ENCODE results near the gene SNRPD3.

Gene SNRPD3

DNA sequence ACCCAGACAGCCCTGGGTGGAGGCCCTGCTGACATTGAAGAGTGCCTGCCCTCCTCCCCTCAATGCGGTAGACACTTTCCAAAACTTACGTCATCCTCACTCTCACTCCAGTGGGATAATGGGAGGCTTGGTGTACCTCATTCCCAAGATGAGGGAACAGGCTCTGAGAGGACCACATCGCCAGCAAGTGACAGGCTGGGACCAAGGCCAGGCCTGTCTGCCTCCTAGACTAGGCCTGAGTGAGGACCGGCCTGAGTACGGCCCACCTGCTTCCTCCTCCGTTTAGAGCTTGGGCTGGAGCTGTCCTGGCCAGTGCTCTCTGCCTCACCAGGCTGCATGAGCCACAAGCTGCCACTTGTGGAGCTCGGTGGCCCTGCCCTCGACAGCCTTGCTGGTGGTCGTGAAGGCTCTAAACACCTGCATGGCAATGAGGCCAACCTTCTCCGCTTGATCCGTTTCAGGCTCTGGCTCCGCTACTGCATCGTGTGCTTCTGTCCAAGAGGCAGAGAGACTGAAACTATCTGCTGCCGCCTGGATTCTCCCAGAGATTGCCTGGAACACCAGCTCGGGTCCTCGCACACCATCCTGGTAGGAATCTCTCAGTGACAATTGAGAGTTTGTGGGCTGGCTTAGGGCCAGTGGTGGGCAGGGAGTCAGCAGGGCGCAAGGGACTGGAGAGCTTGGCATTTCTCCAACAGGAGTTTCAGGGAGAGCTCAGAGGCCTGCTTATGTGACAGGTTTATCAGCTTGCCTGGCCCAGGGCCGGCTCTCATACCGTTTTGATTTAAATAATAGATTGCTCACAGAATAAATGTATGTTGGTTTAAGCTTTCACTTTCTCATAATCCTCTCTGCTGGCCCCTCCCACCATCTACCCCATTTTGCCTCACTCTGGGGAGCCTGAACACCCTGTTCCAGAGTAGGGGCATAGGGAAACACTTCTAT, 27.7 kb downstream of the SNRPD3 start:
- Histone ChIP-seq H3K36me3 (ENCODE audit: control insufficient read depth, insufficient read depth, low read length) (no peaks in the 10 kb centered on the region), H3K4me3 (replicated peaks; ENCODE audit: low read depth, low read length) (no peak overlapping the region), H3K27me3 (replicated peaks; ENCODE audit: control insufficient read depth, insufficient read depth, low read length) (no peaks in the 10 kb centered on the region)
- TF ChIP-seq, protein P1, sequence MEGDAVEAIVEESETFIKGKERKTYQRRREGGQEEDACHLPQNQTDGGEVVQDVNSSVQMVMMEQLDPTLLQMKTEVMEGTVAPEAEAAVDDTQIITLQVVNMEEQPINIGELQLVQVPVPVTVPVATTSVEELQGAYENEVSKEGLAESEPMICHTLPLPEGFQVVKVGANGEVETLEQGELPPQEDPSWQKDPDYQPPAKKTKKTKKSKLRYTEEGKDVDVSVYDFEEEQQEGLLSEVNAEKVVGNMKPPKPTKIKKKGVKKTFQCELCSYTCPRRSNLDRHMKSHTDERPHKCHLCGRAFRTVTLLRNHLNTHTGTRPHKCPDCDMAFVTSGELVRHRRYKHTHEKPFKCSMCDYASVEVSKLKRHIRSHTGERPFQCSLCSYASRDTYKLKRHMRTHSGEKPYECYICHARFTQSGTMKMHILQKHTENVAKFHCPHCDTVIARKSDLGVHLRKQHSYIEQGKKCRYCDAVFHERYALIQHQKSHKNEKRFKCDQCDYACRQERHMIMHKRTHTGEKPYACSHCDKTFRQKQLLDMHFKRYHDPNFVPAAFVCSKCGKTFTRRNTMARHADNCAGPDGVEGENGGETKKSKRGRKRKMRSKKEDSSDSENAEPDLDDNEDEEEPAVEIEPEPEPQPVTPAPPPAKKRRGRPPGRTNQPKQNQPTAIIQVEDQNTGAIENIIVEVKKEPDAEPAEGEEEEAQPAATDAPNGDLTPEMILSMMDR (IDR thresholded peaks at IDR 0.05; ENCODE audit: insufficient read depth, low read length, poor library complexity, severe bottlenecking) = no peak
- no peak for DNase-seq (ENCODE audit: extremely low read depth, insufficient read length)

DNA sequence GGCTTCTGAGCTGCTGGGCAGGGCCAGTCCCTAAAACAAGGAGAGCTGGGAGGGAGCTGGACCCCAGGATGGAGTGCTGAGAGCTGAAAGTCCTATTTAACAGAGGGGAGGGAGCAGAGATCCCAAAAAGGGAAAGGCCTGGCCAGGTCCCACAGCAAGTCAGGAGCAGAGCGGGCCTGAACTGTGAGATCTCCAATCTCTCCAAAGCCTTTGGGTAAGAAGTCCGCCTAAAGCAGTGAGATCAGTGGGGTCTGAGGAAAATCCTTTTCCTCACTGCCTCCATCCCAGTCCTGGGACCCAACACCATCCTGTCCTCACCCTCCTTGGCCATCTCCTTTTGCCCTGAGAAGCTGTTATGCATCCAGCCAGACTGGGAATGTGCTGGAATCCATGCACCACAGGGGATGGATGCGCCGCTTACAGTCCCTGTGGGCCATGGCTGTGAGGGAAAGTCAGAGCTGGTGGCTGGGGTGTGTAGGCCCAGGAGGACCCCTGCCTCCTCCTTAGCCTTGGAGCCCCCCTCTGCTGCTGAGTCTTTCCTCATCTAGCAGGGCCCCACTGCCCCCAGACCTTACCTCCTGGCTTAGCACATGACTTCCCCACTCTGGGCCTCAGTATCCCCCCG, 28.5 kb downstream of the SNRPD3 start:
- H3K27me3 ChIP-seq (replicated peaks; ENCODE audit: control insufficient read depth, insufficient read depth, low read length) = no peaks in the 10 kb centered on the region
- no peak for DNase-seq (ENCODE audit: extremely low read depth, insufficient read length)
- H3K4me3 ChIP-seq (replicated peaks; ENCODE audit: low read depth, low read length) = no peak overlapping the region
- TF ChIP-seq, protein P1 (IDR thresholded peaks at IDR 0.05; ENCODE audit: insufficient read depth, low read length, poor library complexity, severe bottlenecking) = no peak
- H3K36me3 ChIP-seq (ENCODE audit: control insufficient read depth, insufficient read depth, low read length) = no peaks in the 10 kb centered on the region

DNA sequence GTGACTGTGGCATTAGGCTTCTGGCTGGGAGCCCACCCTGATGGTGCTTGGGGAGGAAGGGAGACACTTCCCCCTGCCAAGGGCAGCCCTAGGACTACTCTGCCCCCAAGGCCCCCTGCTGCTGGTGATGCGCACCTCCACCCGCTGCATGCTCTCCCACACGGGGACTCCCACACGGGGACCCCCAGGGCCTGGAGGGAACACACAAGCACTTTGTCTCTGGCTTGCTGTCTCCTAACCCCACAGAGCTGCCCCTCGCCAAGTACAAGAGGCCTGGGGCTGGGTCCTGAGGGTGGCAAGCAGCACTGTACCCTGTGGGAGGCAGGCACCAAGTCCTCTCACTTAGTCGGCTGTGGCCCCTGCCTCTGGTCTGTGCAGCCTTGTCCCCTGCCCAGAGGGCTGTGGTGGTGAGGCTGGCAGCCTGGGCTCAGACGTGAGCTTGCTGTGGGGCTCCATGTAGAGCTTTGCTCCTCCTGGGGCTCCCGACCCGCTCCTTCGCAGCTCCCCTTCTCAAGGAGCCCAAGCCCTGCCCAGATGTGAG, 29.1 kb downstream of the SNRPD3 start:
- TF ChIP-seq, protein P1 (IDR thresholded peaks at IDR 0.05; ENCODE audit: insufficient read depth, low read length, poor library complexity, severe bottlenecking) = no peak
- Histone ChIP-seq H3K27me3 (replicated peaks; ENCODE audit: control insufficient read depth, insufficient read depth, low read length) (no peaks in the 10 kb centered on the region), H3K4me3 (replicated peaks; ENCODE audit: low read depth, low read length) (no peak overlapping the region), H3K36me3 (ENCODE audit: control insufficient read depth, insufficient read depth, low read length) (no peaks in the 10 kb centered on the region)
- no peak for DNase-seq (ENCODE audit: extremely low read depth, insufficient read length)

DNA sequence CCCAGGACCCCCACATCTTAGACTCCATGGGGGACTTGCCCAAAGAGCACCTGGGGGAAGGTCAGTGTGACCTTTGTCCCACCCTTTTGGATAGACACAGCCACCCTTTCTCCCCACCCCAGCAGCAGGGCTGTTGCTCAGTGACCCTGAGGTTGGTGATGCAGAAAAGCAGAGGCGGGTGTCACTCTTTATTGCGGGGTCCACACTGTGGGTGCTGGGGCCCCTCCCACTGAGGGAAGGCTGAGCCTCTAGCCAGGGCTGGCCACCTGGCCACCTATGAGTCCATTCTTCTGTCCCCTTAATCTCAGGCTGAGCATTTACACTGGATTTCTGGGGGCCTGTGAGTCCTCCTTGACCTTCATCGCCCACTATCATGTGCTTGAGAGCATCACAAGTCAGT, 29.7 kb downstream of the SNRPD3 start:
- Histone ChIP-seq H3K36me3 (ENCODE audit: control insufficient read depth, insufficient read depth, low read length) (no peaks in the 10 kb centered on the region), H3K27me3 (replicated peaks; ENCODE audit: control insufficient read depth, insufficient read depth, low read length) (no peaks in the 10 kb centered on the region), H3K4me3 (replicated peaks; ENCODE audit: low read depth, low read length) (no peak overlapping the region)
- TF ChIP-seq, protein P1 (IDR thresholded peaks at IDR 0.05; ENCODE audit: insufficient read depth, low read length, poor library complexity, severe bottlenecking) = no peak
- no peak for DNase-seq (ENCODE audit: extremely low read depth, insufficient read length)

DNA sequence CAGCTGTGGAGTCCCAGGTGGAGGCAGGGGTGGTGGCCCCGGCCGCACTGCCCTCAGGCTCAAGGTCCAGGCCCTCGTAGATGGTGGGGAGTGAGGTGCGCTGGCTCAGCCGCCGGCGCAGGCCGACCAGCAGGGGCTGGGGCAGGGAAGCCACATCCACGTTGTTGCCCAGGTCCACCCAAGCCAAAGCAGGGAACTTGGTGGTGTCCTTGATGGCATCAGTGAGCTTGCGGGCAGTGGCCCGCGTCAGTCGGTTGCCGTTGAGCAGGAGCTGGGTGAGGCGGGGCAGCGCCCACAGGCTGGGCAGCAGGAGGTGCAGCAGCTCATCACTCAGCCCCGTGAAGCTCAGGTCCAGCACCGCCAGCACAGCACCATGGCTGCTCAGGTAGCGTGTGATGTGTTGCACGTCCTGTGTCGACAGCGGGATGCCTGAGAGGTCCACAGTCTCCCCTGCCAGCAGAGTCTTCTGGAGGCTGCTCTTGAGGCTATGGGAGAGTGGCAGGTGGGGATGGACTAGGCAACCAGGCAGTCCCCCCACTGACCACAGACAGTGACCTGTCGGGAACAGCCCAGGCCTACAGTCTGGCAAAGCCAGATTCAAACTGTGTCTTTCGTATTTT, 30.2 kb downstream of the SNRPD3 start:
- no peaks in the 10 kb centered on the region for H3K27me3 ChIP-seq (replicated peaks; ENCODE audit: control insufficient read depth, insufficient read depth, low read length)
- DNase-seq (ENCODE audit: extremely low read depth, insufficient read length) = no peak

More for the DNA sequence above, 30.2 kb downstream of the SNRPD3 start:
- H3K36me3 ChIP-seq (ENCODE audit: control insufficient read depth, insufficient read depth, low read length) = no peaks in the 10 kb centered on the region
- no peak overlapping the region for H3K4me3 ChIP-seq (replicated peaks; ENCODE audit: low read depth, low read length)
- TF ChIP-seq, protein P1 (IDR thresholded peaks at IDR 0.05; ENCODE audit: insufficient read depth, low read length, poor library complexity, severe bottlenecking) = no peak

Measured in GM06990 (cell line).